Aorta (tissue), 5 donors: ENCODE data around the gene NRM. TPM values are rescaled to one million over a fixed set of nuclear protein-coding genes. Genes with fewer than 3 reads are reported as not detected.
"Not testable (repeated sequence)": the region's sequence is repeated elsewhere in the genome, so short reads cannot be mapped to it uniquely, and the experiment has no call there.

ENCODE experiments used
- ATAC-seq: fragments of 200-7000 bp; cut with Tn5 transposase; one replicate; pipeline ENCODE4 v1.9.1; 2022; ENCODE audit warnings: moderate library complexity; ENCODE audit not compliant: low FRiP score
- DNase-seq, 2 donors: peaks; one replicate each; pipeline ENCODE4 v3.0.0-alpha.2; 2020
- H3K27ac ChIP-seq, 2 donors: one replicate each; pipeline ENCODE4 v1.5.1; 2013; ENCODE audit warnings: low read length in 2 of 2, mild to moderate bottlenecking in 2 of 2, moderate library complexity in 2 of 2, control low read depth in 1 of 2, inconsistent platforms in 1 of 2, low read depth in 1 of 2
- H3K27me3 ChIP-seq, 2 donors: one replicate each; pipeline ENCODE4 v1.6.1; 2013; ENCODE audit warnings: control low read depth in 1 of 2, low read length in 1 of 2, mild to moderate bottlenecking in 1 of 2, moderate library complexity in 1 of 2; ENCODE audit not compliant: insufficient read depth in 2 of 2, control insufficient read depth in 1 of 2
- H3K36me3 ChIP-seq, 2 donors: one replicate each; pipeline ENCODE4 v1.6.1; 2013; ENCODE audit warnings: control low read depth in 1 of 2, low read length in 1 of 2, mild to moderate bottlenecking in 1 of 2; ENCODE audit not compliant: insufficient read depth in 2 of 2, control insufficient read depth in 1 of 2
- H3K4me1 ChIP-seq, 2 donors: one replicate each; pipeline ENCODE4 v1.6.1; 2013; ENCODE audit warnings: low read length in 2 of 2, control low read depth in 1 of 2, mild to moderate bottlenecking in 1 of 2, moderate library complexity in 1 of 2; ENCODE audit not compliant: insufficient read depth in 2 of 2, control insufficient read depth in 1 of 2
- H3K4me3 ChIP-seq, 2 donors: one replicate each; pipeline ENCODE4 v1.5.1; 2013; ENCODE audit warnings: low read length in 2 of 2, control low read depth in 1 of 2, mild to moderate bottlenecking in 1 of 2
- H3K9me3 ChIP-seq: one replicate; pipeline ENCODE4 v1.6.1; 2013; ENCODE audit warnings: mild to moderate bottlenecking, low read length; ENCODE audit not compliant: control insufficient read depth
- WGBS, 2 donors: extraction: QIAGEN DNeasy Blood & Tissue Kit; methylation state at CpG; one replicate each; pipeline ENCODE4 v1.1.7; 2013; 5-methylcytosine and 5-hydroxymethylcytosine counted together
- intact Hi-C, 2 donors: fragments of 100-400 bp; cut with DNase I; formaldehyde crosslinking; loops; one replicate each; pipeline versions ENCODE4 v1.14.2 to v1.15.0; 2022
- polyA plus RNA-seq, 2 donors: library from polyadenylated mRNA; stranded (reverse); fragments of 200-250 nt; gene quantifications; one replicate each; pipeline ENCODE4 v1.2.3, GENCODE V29; 2013
- total RNA-seq, 2 donors: library from RNA; stranded (reverse); fragmentation: NEBNext Ultra II Directional; extraction: Animal tissue kit (Norgen Biotek cat#: 25700); gene quantifications; one replicate each; pipeline ENCODE4 v1.2.1, GENCODE V29; 2021
- donor health status: healthy with polysubstance abuse.
- donor health status: Bipolar disorder and iron deficiency.
- donor health status: DM: no; HTN: no; CAD: no.
- donor health status: DM: no; HTN: no; CAD: no.
- donor health status: DM: yes; HTN: yes; CAD: no.

The NRM gene
- total and polyA plus RNA-seq, 4 donors = 5.6 to 19.6 (median 14.0) TPM

DNA sequence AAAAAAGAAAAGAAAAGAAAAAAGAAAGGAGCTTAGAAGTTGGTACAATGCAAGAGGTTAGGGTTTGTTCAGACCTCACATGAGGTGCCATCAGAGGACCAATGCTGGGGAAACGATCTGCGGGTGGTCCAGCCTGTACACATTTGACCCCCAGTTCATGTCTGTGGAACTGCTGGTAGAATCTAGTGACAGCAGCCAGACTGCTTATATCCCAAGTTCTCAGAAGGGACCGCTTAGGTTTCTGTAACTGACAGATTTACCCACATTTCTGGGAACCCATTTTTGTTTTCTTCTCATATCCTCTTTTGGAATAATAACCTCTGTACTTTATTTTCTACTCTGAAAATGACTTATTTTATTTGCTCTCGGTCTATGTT, 9.0 kb downstream of the NRM start:
- peak overlapping the region; percentile 15 to 81 for H3K27ac ChIP-seq
- peaks cover 0 to 2% of the 10 kb centered on the region in 2 donors for H3K4me1 ChIP-seq
- no peaks in the 10 kb centered on the region for H3K9me3 ChIP-seq
- DNase-seq (no peak), ATAC-seq (no peak)
- peak overlapping the region; percentile 17 to 28 for H3K4me3 ChIP-seq
- intact Hi-C loops = loop anchor here in 1 of 2 donors (1.0 to 5.0 kb wide), 3 partner anchors 36 to 201 kb away; partner anchors contain the start of genes DDR1 and MDC1
- no peaks in the 10 kb centered on the region for H3K27me3 ChIP-seq
- 2 to 4% methylated on average over 4 of the region's 4 CpGs for WGBS, 2 donors
- peaks cover 3 to 4% of the 10 kb centered on the region in 2 donors for H3K36me3 ChIP-seq

GRCh38 chr6:30679765-30680535, 10.8 kb downstream of the NRM start:
- H3K36me3 ChIP-seq = peaks cover 3 to 5% of the 10 kb centered on the region in 2 donors
- no peaks in the 10 kb centered on the region for H3K27me3 ChIP-seq
- intact Hi-C loops = loop anchor here (1.0 to 10.0 kb wide), 3 partner anchors 42 to 202 kb away; partner anchors contain the start of gene DDR1 (in 1 of the 2)
- ATAC-seq (no peak), DNase-seq (peak in 1 of 2 donors; percentile 19)
- no peaks in the 10 kb centered on the region for H3K9me3 ChIP-seq
- WGBS, 2 donors = 49 to 51% methylated on average over 7 of the region's 7 CpGs
- no peak overlapping the region for H3K4me3 ChIP-seq
- peaks cover 0 to 2% of the 10 kb centered on the region in 2 donors for H3K4me1 ChIP-seq
- peak overlapping the region; percentile 44 to 45 for H3K27ac ChIP-seq

DNA sequence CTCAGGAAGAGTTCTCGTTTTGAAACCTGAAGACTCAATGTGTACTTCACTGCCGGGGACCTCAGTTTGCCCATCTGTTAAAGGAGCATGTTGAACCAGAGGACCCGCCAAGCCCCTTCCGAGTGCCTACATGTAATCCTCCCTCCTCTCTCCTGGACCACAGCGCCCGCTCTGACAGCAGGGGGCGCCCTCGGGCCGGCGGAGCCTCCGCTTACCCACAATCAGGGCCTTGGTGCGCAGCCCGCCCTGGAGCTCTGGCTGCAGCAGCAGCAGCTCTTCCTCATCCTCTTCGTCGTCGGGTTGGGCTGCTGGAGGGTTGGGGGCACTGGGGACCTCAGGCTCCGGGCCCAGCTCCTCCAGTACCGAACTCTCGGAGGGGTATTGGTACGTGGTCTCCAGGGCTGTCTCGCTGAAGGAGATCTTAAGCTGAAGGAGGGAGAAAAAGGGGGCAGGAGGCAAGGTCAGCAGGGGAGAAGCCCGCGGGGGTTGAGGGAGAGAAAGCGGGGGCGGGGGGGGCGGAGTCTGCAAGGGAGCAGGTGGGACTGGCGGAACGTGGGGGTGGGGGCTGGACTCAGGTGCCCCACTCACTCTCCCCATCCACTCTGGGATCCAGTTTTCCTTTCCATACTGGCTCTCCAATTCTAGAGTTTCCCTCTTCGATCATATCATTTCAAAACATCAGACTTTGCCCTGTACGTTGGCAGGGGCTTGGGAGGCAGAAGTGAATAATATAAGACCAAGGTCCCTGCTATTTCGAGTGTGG, 11.6 kb downstream of the NRM start:
- peak overlapping the region; percentile 45 to 49 for H3K27ac ChIP-seq
- no peaks in the 10 kb centered on the region for H3K27me3 ChIP-seq
- peaks cover 0 to 2% of the 10 kb centered on the region in 2 donors for H3K4me1 ChIP-seq
- H3K36me3 ChIP-seq = peaks cover 3 to 5% of the 10 kb centered on the region in 2 donors
- peak; percentile 89 for ATAC-seq
- 10% methylated on average over 27 to 31 of the region's 31 CpGs for WGBS, 2 donors
- DNase-seq = peak; percentile 91 to 96
- H3K4me3 ChIP-seq = no peak overlapping the region
- no peaks in the 10 kb centered on the region for H3K9me3 ChIP-seq
- intact Hi-C loops = loop anchor here in 1 of 2 donors (1.0 to 10.0 kb wide), 2 partner anchors 43 to 196 kb away; no protein-coding TSS in a partner anchor

- H3K4me1 ChIP-seq = peaks cover 0 to 2% of the 10 kb centered on the region in 2 donors
Measured at GRCh38 chr6:30676660-30677285, 14.0 kb downstream of the NRM start.

DNA sequence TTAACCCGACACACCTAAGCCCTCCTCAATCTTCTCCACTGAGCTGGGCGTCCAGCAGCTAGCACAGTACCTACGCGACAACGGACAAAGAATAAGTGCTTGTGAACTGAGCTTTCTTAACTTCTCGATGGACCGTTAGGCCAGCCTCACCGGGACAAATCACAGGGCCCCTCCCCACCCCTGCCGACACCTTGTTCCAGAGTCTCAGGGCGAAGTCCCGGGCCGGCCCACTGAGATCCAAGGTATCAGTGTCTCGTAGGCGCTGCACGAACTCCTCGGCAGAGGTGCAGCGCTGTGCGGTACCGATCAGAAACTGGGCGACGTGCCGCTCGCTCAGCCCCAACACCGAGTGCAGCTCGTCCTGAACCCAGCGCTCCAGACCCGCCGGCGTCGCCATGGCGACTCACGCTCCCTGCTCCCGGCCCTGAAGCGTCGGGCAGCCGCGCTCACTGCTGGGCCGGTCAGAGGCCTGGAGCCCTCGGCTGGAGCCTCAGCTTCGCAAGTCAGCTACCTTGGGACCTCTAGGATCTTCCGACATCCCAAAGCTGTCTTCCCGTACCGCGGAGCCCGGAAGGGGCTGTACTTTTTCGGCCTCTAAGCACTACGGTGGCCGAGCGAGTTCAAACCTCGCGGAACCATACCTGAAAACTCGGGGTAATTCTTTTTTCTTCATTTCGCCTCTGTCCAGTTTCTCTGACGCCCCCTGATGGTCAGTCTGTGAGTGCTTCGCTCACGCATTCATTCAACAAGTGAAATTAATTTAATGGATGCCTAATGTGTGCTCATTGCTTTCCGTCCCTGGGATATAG, 18.1 kb downstream of the NRM start, which contains the start of gene DHX16:
DHX16 (minus strand) TSS at position 562 of the 809 bp plus-strand sequence; CDS start at position 397, 165 bp downstream.
- intact Hi-C loops = loop anchor here (5.0 to 10.0 kb wide), 3 partner anchors 45 to 202 kb away; partner anchors contain the start of genes ATAT1 (in 1 of the 2), MRPS18B (in 1 of the 2) and PPP1R10 (in 1 of the 2)
- DNase-seq = peak; percentile 98
- H3K27ac ChIP-seq = peak within 1 kb of the TSS in 1 of 2 donors; percentile 2
- peak within 1 kb of the TSS; percentile 63 to 69 for H3K4me3 ChIP-seq
- peaks cover 0 to 8% of the 10 kb centered on the region in 2 donors for H3K36me3 ChIP-seq
- peak; percentile 96 for ATAC-seq
- WGBS, 2 donors = 0% methylated on average over 57 of the region's 57 CpGs
- H3K27me3 ChIP-seq = no peaks in the 10 kb centered on the region
- H3K4me1 ChIP-seq = no peaks in the 10 kb centered on the region
- H3K9me3 ChIP-seq = no peaks in the 10 kb centered on the region

More at GRCh38 chr6:30676660-30677285, 14.0 kb downstream of the NRM start:
- ATAC-seq = no peak
- peak in 1 of 2 donors; percentile 17 for DNase-seq
- no peak overlapping the region for H3K27ac ChIP-seq
- H3K4me3 ChIP-seq = no peak overlapping the region
- H3K9me3 ChIP-seq = no peaks in the 10 kb centered on the region
- intact Hi-C loops = loop anchor here in 1 of 2 donors (10.0 kb wide), 1 partner anchor 198 kb away; no protein-coding TSS in a partner anchor
- WGBS, 2 donors = 79 to 84% methylated on average over 10 of the region's 10 CpGs
- peaks cover 3 to 5% of the 10 kb centered on the region in 2 donors for H3K36me3 ChIP-seq
- H3K27me3 ChIP-seq = no peaks in the 10 kb centered on the region

- WGBS, 2 donors = 87% methylated on average over 27 of the region's 27 CpGs
- H3K36me3 ChIP-seq = peaks cover 3 to 4% of the 10 kb centered on the region in 2 donors
Measured at GRCh38 chr6:30670760-30671527, 19.8 kb downstream of the NRM start.

DNA sequence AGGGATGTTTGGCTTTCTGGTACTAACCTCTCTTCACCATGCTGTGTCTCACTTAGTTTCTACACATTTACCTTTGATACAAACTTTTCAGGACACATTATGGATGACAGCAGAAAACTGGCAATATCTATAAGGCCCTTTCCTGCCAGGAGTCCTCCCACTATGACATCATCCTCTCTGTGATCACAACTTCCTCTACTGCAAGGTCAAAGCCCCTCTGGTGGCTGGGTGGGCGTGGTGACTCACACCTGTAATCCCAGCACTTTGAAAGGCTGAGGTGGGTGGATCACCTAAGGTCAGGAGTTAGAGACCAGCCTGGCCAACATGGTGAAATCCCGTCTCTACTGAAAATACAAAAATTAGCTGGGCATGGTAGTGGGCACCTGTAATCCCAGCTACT, 24.5 kb downstream of the NRM start:
- H3K4me1 ChIP-seq, H3K27me3 ChIP-seq, H3K27ac ChIP-seq, DNase-seq, ATAC-seq, H3K9me3 ChIP-seq, intact Hi-C loops, H3K4me3 ChIP-seq: not testable (repeated sequence)
- peaks cover 13 to 16% of the 10 kb centered on the region in 2 donors for H3K36me3 ChIP-seq
- 79 to 85% methylated on average over 2 of the region's 2 CpGs for WGBS, 2 donors

More at GRCh38 chr6:30670760-30671527, 19.8 kb downstream of the NRM start:
- no peak for DNase-seq
- H3K4me3 ChIP-seq = no peak overlapping the region
- H3K27me3 ChIP-seq = no peaks in the 10 kb centered on the region
- intact Hi-C loops = loop anchor here (5.0 to 10.0 kb wide), 3 partner anchors 44 to 204 kb away; partner anchors contain the start of genes ATAT1 (in 1 of the 2), MRPS18B (in 1 of the 2) and PPP1R10 (in 1 of the 2)
- H3K4me1 ChIP-seq = no peaks in the 10 kb centered on the region
- no peaks in the 10 kb centered on the region for H3K9me3 ChIP-seq
- no peak overlapping the region for H3K27ac ChIP-seq
- no peak for ATAC-seq
